H9 (cell line): ENCODE data around the gene NUTM2D. TPM values are rescaled to one million over a fixed set of nuclear protein-coding genes. Genes with fewer than 3 reads are reported as not detected.
"Not testable (repeated sequence)": the region's sequence is repeated elsewhere in the genome, so short reads cannot be mapped to it uniquely, and the experiment has no call there.

Source experiments
- DNase-seq: peaks from one replicate; pipeline ENCODE4 v3.0.0-alpha.2; 2017
- H2AFZ ChIP-seq: one replicate; pipeline ENCODE4 v1.6.1; 2013; ENCODE audit warnings: mild to moderate bottlenecking, low read length, control low read depth, moderate library complexity
- H2AK5ac ChIP-seq: 2 replicates; pipeline ENCODE4 v1.6.1; 2013; ENCODE audit warnings: low read length, control low read depth, mixed read lengths; ENCODE audit not compliant: insufficient read length
- H2BK120ac ChIP-seq: one replicate; pipeline ENCODE4 v1.6.1; 2013; ENCODE audit warnings: low read depth, mild to moderate bottlenecking, low read length, control low read depth, inconsistent platforms; ENCODE audit not compliant: poor library complexity, severe bottlenecking
- H2BK12ac ChIP-seq: 2 replicates; pipeline ENCODE4 v1.6.1; 2013; ENCODE audit warnings: low read length, control low read depth, mixed read lengths, low read depth; ENCODE audit not compliant: insufficient read length
- H2BK15ac ChIP-seq: 2 replicates; pipeline ENCODE4 v1.6.1; 2013; ENCODE audit warnings: low read depth, low read length, control low read depth
- H2BK20ac ChIP-seq: one replicate; pipeline ENCODE4 v1.6.1; 2013; ENCODE audit warnings: low read depth, mild to moderate bottlenecking, low read length, control low read depth, inconsistent platforms; ENCODE audit not compliant: poor library complexity, severe bottlenecking
- H2BK5ac ChIP-seq: 2 replicates; pipeline ENCODE4 v1.6.1; 2013; ENCODE audit warnings: low read length, control low read depth, mixed read lengths; ENCODE audit not compliant: insufficient read length
- H3K14ac ChIP-seq: 2 replicates; pipeline ENCODE4 v1.6.1; 2013; ENCODE audit warnings: low read length, control low read depth; ENCODE audit not compliant: insufficient read depth
- H3K18ac ChIP-seq: 2 replicates; pipeline ENCODE4 v1.6.1; 2013; ENCODE audit warnings: low read depth, mild to moderate bottlenecking, mixed read lengths, low read length, control low read depth; ENCODE audit not compliant: insufficient read length
- H3K23ac ChIP-seq: 2 replicates; pipeline ENCODE4 v1.6.1; 2013; ENCODE audit warnings: low read length, control low read depth, mixed read lengths, low read depth; ENCODE audit not compliant: insufficient read length
- H3K23me2 ChIP-seq: 2 replicates; pipeline ENCODE4 v1.6.1; 2013; ENCODE audit warnings: low read depth, mild to moderate bottlenecking, mixed read lengths, low read length, control low read depth; ENCODE audit not compliant: insufficient read length, poor library complexity, severe bottlenecking
- H3K27ac ChIP-seq: 2 replicates; pipeline ENCODE4 v1.5.1; 2013; ENCODE audit warnings: low read length, control low read depth, mixed read lengths, low read depth; ENCODE audit not compliant: insufficient read length
- H3K27me3 ChIP-seq: 2 replicates; pipeline ENCODE4 v1.6.1; 2013; ENCODE audit warnings: low read length, control low read depth, inconsistent platforms; ENCODE audit not compliant: insufficient read depth
- H3K4ac ChIP-seq: 2 replicates; pipeline ENCODE4 v1.6.1; 2013; ENCODE audit warnings: low read depth, mild to moderate bottlenecking, control low read depth, inconsistent platforms, low read length, moderate library complexity
- H3K4me1 ChIP-seq: 2 replicates; pipeline ENCODE4 v1.6.1; 2013; ENCODE audit warnings: low read length, control low read depth, inconsistent platforms; ENCODE audit not compliant: insufficient read depth
- H3K4me2 ChIP-seq: 2 replicates; pipeline ENCODE4 v1.6.1; 2013; ENCODE audit warnings: low read length, control low read depth, mixed read lengths; ENCODE audit not compliant: insufficient read length, insufficient read depth
- H3K56ac ChIP-seq: 2 replicates; pipeline ENCODE4 v1.6.1; 2013; ENCODE audit warnings: low read depth, mild to moderate bottlenecking, mixed read lengths, low read length, control low read depth; ENCODE audit not compliant: insufficient read length
- H3K79me1 ChIP-seq: 2 replicates; pipeline ENCODE4 v1.6.1; 2013; ENCODE audit warnings: low read depth, mild to moderate bottlenecking, moderate library complexity, low read length, control low read depth, inconsistent platforms; ENCODE audit not compliant: insufficient read depth, poor library complexity, severe bottlenecking
- H3K79me2 ChIP-seq: 2 replicates; pipeline ENCODE4 v1.6.1; 2013; ENCODE audit warnings: low read length, control low read depth, inconsistent platforms; ENCODE audit not compliant: insufficient read depth
- H3K9ac ChIP-seq: 2 replicates; pipeline ENCODE4 v1.6.1; 2013; ENCODE audit warnings: low read length, control low read depth, mixed read lengths; ENCODE audit not compliant: insufficient read length; ENCODE audit errors: extremely low read depth
- H3K9me3 ChIP-seq: one replicate; pipeline ENCODE4 v1.6.1; 2013; ENCODE audit warnings: low read depth, low read length, inconsistent platforms; ENCODE audit not compliant: control insufficient read depth
- H3T11ph ChIP-seq: one replicate; pipeline ENCODE4 v1.6.1; 2013; ENCODE audit warnings: mild to moderate bottlenecking, low read length, control low read depth, inconsistent platforms
- H4K20me1 ChIP-seq: one replicate; pipeline ENCODE4 v1.6.1; 2013; ENCODE audit not compliant: control insufficient read depth, insufficient read length, insufficient read depth
- H4K5ac ChIP-seq: 2 replicates; pipeline ENCODE4 v1.6.1; 2013; ENCODE audit warnings: low read depth, mild to moderate bottlenecking, mixed read lengths, low read length, control low read depth; ENCODE audit not compliant: insufficient read length
- H4K8ac ChIP-seq: replicated peaks from 2 replicates; pipeline ENCODE4 v1.6.1; 2013; ENCODE audit warnings: low read length, control low read depth, mixed read lengths, low read depth; ENCODE audit not compliant: insufficient read length
- H4K91ac ChIP-seq: 2 replicates; pipeline ENCODE4 v1.6.1; 2013; ENCODE audit warnings: low read depth, mild to moderate bottlenecking, moderate library complexity, mixed read lengths, low read length, control low read depth; ENCODE audit not compliant: insufficient read length
- H3K27ac Mint-ChIP-seq, 3 experiments: 2 replicates in 2 of 3; 3 replicates in 1 of 3; pipeline ENCODE4 v1.8.0; 2020 to 2021; ENCODE audit warnings: mixed read lengths in 3 of 3, mild to moderate bottlenecking in 1 of 3, moderate library complexity in 1 of 3
- H3K27me3 Mint-ChIP-seq: 2 replicates; pipeline ENCODE4 v1.8.0; 2021; ENCODE audit warnings: low read depth, mild to moderate bottlenecking, moderate library complexity, mixed read lengths
- H3K36me3 Mint-ChIP-seq, 3 experiments: 2 replicates in 2 of 3; 3 replicates in 1 of 3; pipeline ENCODE4 v1.8.0; 2020 to 2021; ENCODE audit warnings: low read depth in 3 of 3, mixed read lengths in 3 of 3; ENCODE audit not compliant: insufficient read depth in 1 of 3
- H3K4me1 Mint-ChIP-seq, 2 experiments: 2 replicates each; pipeline ENCODE4 v1.8.0; 2020; ENCODE audit warnings: mixed read lengths in 2 of 2
- H3K4me3 Mint-ChIP-seq, 2 experiments: 2 replicates in 1 of 2; 3 replicates in 1 of 2; pipeline ENCODE4 v1.8.0; 2020 to 2021; ENCODE audit warnings: mild to moderate bottlenecking in 2 of 2, mixed read lengths in 2 of 2, moderate library complexity in 1 of 2
- H3K9me3 Mint-ChIP-seq, 2 experiments: 2 replicates in 1 of 2; 3 replicates in 1 of 2; pipeline ENCODE4 v1.8.0; 2020; ENCODE audit warnings: mild to moderate bottlenecking in 2 of 2, mixed read lengths in 2 of 2, moderate library complexity in 1 of 2
- WGBS: extraction: QIAGEN DNeasy Blood & Tissue Kit; methylation state at CpG from one replicate; pipeline ENCODE4 v1.1.7; 2013; ENCODE audit warnings: missing lambda C conversion rate, low lambda C conversion rate, mixed read lengths; ENCODE audit not compliant: insufficient read length; ENCODE audit errors: extremely low coverage; 5-methylcytosine and 5-hydroxymethylcytosine counted together
- total RNA-seq: library from RNA; stranded (reverse); gene quantifications from 2 replicates; pipeline ENCODE4 v1.2.1, GENCODE V29; 2021

The NUTM2D gene
- total RNA-seq, 1 experiment from 2014 or later = 3.5 TPM

DNA sequence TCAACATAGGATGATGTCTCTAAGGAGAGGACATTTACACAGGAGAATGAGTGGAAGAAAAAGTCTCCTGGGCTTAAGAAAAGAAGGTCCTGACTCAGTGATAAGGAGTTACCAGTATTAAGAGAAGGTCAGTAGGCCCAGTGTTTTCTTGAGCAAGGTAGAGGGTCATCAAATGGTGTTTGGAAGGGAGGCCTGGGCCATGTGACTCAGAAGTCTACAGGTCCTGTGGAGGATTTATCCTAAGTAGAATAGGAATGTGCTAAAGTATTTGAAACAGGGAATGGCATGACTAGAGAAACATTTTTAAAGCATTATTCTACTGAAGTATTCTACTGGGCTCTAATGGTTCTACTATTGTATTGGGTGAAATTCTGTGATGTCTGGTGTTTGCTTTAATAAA lies 47.9 kb upstream of the NUTM2D start:
- not testable (repeated sequence) for H2BK15ac ChIP-seq

DNA sequence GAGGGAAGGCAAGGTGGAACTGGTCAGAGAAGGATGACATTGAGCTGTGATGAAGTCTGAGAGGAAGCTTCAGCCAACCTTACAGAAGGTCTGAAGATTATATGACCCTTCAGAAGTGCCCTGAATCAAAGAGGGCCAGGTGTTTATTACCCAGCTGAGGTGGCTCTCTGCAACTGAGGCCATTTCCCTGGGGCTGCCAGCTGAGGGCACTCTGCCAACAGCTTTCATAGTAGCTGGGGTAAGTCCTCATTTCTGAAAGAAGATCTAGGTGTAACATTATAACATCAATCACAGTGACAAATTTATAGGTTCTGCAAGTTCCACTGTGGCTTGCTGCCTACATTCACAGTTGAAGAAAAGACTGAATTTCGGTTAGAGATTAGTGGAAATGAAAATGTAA lies 46.0 kb upstream of the NUTM2D start:
- not testable (repeated sequence) for H3K27me3 Mint-ChIP-seq, H3K4ac ChIP-seq, H2BK15ac ChIP-seq, H4K8ac ChIP-seq, DNase-seq, H3K23ac ChIP-seq, H3T11ph ChIP-seq, H2BK12ac ChIP-seq, H3K18ac ChIP-seq, H4K91ac ChIP-seq, H3K79me1 ChIP-seq, H3K27ac ChIP-seq, H3K9me3 ChIP-seq, H2AFZ ChIP-seq, H3K4me1 ChIP-seq, H3K27ac Mint-ChIP-seq, H3K56ac ChIP-seq, H3K4me3 Mint-ChIP-seq, H3K14ac ChIP-seq, H3K27me3 ChIP-seq, H4K20me1 ChIP-seq, H2AK5ac ChIP-seq, H3K9ac ChIP-seq, H2BK20ac ChIP-seq, H2BK120ac ChIP-seq, H4K5ac ChIP-seq, H2BK5ac ChIP-seq, H3K9me3 Mint-ChIP-seq, H3K36me3 Mint-ChIP-seq, H3K4me1 Mint-ChIP-seq, H3K79me2 ChIP-seq, H3K4me2 ChIP-seq, H3K23me2 ChIP-seq
- no CpG with 5 or more reads among the region's 1 CpG for WGBS

More for the DNA sequence above, 47.9 kb upstream of the NUTM2D start:
- H4K91ac ChIP-seq, H3K27ac ChIP-seq, H3K9ac ChIP-seq, H3K27me3 ChIP-seq, H2BK12ac ChIP-seq, H2BK20ac ChIP-seq, H2BK5ac ChIP-seq, H3K14ac ChIP-seq, H3K9me3 ChIP-seq, H2AFZ ChIP-seq, H4K20me1 ChIP-seq, H4K5ac ChIP-seq, H3K23ac ChIP-seq, H3K4me1 ChIP-seq, H3K79me2 ChIP-seq, H4K8ac ChIP-seq, H3K27me3 Mint-ChIP-seq, H3K23me2 ChIP-seq, H2BK120ac ChIP-seq, H3K4ac ChIP-seq, H3T11ph ChIP-seq, H3K56ac ChIP-seq, H3K4me2 ChIP-seq, H3K4me1 Mint-ChIP-seq, DNase-seq, H3K27ac Mint-ChIP-seq, H3K18ac ChIP-seq, H3K9me3 Mint-ChIP-seq, H3K36me3 Mint-ChIP-seq, H3K79me1 ChIP-seq, H2AK5ac ChIP-seq, H3K4me3 Mint-ChIP-seq: not testable (repeated sequence)
